Measurements from ENCODE around the gene OGT.
"Not testable (repeated sequence)": the region's sequence is repeated elsewhere in the genome, so short reads cannot be mapped to it uniquely, and the experiment has no call there.

The OGT gene

DNA sequence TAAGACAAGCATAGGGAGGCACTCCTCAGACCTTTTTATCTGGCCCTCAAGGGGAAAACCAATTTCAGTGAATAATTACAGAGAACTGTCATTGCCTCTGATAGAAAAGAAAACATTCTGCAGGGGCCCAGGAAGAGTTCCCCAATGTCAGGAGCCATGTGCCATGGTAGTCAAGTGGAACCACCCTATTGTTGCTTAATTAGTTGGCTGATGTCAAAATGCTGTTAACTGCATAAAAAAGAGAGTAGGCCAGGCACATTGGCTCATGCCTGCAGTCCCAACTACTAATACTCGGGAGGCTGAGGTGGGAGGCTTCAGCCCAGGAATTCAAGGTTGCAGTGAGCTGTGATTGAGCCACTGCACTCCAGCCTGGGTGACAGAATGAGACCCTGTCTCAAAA lies 28.6 kb upstream of the OGT start:
- no peak overlapping the region for H3K4me3 ChIP-seq (replicated peaks in 1 of 2; ENCODE audit: low read depth in 2 of 2, low read length in 2 of 2)
- DNase-seq (ENCODE audit: low read depth in 2 of 2): no peak
- TF ChIP-seq, protein P1, sequence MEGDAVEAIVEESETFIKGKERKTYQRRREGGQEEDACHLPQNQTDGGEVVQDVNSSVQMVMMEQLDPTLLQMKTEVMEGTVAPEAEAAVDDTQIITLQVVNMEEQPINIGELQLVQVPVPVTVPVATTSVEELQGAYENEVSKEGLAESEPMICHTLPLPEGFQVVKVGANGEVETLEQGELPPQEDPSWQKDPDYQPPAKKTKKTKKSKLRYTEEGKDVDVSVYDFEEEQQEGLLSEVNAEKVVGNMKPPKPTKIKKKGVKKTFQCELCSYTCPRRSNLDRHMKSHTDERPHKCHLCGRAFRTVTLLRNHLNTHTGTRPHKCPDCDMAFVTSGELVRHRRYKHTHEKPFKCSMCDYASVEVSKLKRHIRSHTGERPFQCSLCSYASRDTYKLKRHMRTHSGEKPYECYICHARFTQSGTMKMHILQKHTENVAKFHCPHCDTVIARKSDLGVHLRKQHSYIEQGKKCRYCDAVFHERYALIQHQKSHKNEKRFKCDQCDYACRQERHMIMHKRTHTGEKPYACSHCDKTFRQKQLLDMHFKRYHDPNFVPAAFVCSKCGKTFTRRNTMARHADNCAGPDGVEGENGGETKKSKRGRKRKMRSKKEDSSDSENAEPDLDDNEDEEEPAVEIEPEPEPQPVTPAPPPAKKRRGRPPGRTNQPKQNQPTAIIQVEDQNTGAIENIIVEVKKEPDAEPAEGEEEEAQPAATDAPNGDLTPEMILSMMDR (IDR thresholded peaks at IDR 0.05; ENCODE audit: low read depth, low read length): no peak

DNA sequence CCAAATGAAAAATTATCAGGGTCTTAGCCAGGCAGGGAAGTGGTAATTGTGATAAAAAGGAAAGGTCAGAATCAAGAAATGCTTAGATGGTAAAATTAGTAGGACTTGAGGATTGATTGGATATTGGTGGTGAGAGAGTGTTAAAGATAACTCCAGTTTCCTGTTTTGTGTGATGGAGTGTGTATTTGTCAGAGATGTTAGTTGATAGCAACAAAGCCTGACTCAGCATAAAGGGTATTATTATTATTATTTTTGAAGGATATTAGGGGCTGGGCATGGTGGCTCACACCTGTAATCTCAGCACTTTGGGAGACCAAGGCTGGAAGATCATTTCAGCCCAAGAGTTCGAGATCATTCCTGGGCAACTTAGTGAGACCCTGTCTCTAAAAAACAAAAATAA lies 23.6 kb upstream of the OGT start:
- no peak for DNase-seq (ENCODE audit: low read depth in 2 of 2)
- TF ChIP-seq, protein P1 (IDR thresholded peaks at IDR 0.05; ENCODE audit: low read depth, low read length): no peak
- H3K4me3 ChIP-seq (replicated peaks in 1 of 2; ENCODE audit: low read depth in 2 of 2, low read length in 2 of 2): no peak overlapping the region

- no peak overlapping the region for H3K4me3 ChIP-seq (replicated peaks in 1 of 2; ENCODE audit: low read depth in 2 of 2, low read length in 2 of 2)
- TF ChIP-seq, protein P1 (IDR thresholded peaks at IDR 0.05; ENCODE audit: low read depth, low read length): no peak
- DNase-seq (ENCODE audit: low read depth in 2 of 2): no peak
Observed at GRCh38 chrX:71510161-71510560, 22.7 kb upstream of the OGT start.

DNA sequence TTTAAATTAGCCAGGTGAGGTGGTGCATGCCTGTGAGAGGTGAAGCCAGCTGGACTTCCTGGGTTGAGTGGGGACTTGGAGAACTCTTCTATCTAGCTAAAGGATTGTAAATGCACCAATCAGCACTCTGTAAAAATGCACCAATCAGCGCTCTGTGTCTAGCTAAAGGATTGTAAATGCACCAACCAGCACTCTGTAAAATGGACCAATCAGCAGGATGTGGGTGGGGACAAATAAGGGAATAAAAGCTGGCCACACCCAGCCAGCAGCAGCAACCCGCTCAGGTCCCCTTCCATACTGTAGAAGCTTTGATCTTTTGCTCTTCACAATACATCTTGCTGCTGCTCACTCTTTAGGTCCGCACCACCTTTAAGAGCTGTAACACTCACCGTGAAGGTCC lies 19.2 kb upstream of the OGT start:
- DNase-seq (ENCODE audit: low read depth in 2 of 2); H3K4me3 ChIP-seq (replicated peaks in 1 of 2; ENCODE audit: low read depth in 2 of 2, low read length in 2 of 2): not testable (repeated sequence)

- H3K4me3 ChIP-seq (replicated peaks in 1 of 2; ENCODE audit: low read depth in 2 of 2, low read length in 2 of 2): no peak overlapping the region
- TF ChIP-seq, protein P1 (IDR thresholded peaks at IDR 0.05; ENCODE audit: low read depth, low read length): no peak
- no peak for DNase-seq (ENCODE audit: low read depth in 2 of 2)
Observed at GRCh38 chrX:71514367-71515037, 18.4 kb upstream of the OGT start.

DNA sequence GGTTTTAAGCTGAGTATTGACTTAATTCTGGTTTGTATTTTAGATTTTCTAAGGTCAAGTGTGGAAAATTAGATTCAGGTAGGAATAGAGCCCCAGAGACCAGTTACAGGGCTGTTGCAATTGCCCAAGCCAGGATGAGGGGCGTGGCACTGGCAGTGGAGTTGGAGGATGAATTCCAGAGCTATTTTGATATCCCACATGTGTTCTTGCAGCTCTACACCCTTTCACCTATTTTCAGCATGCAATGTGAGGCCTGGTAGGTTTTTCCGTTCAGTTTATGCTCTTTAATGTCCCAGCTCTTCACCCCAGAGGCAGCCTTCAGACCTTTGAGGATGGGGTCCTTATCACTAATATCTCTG lies 17.9 kb upstream of the OGT start:
- TF ChIP-seq, protein P1 (IDR thresholded peaks at IDR 0.05; ENCODE audit: low read depth, low read length): no peak
- H3K4me3 ChIP-seq (replicated peaks in 1 of 2; ENCODE audit: low read depth in 2 of 2, low read length in 2 of 2): no peak overlapping the region
- DNase-seq (ENCODE audit: low read depth in 2 of 2): peak; percentile 8 to 46

DNA sequence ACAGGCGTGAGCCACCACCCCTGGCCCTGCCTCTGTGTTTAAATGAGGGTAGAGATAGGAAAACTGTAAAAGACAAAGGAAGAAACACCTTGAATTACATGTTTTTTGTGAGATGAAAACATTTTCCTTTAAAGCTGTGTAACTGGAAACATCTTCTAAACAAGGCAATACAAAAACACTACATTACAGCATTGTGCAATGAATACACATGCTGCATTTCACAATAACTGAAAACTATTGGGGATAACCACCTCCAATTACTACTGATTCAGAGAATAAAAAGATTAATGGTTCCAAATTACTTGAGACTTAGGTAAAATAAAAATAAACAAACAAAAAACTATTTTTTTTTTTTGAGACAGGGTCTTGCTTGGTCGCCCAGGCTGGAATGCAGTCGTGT lies 7.6 kb upstream of the OGT start:
- TF ChIP-seq, protein P1 (IDR thresholded peaks at IDR 0.05; ENCODE audit: low read depth, low read length): no peak
- no peak overlapping the region for H3K4me3 ChIP-seq (replicated peaks in 1 of 2; ENCODE audit: low read depth in 2 of 2, low read length in 2 of 2)
- no peak for DNase-seq (ENCODE audit: low read depth in 2 of 2)
